Measurements from ENCODE around the gene OR8I2. TPM values are rescaled to one million over a fixed set of nuclear protein-coding genes. Genes with fewer than 3 reads are reported as not detected.
"Not testable (repeated sequence)": the region's sequence is repeated elsewhere in the genome, so short reads cannot be mapped to it uniquely, and the experiment has no call there.

OR8I2 gene
- total RNA-seq, result not detected

GRCh38 chr11:56093008-56093407 lies at the start of gene OR8I2:
TSS of gene OR8I2 (plus strand) at chr11:56093308. CDS start at chr11:56093308, 0 bp downstream.
- intact Hi-C loops (cut with DNase I), result no loop called here
- Histone ChIP-seq H3K27ac (no peak within 1 kb of the TSS), H3K27me3 (no peaks in the 10 kb centered on the region), H3K4me1 (no peaks in the 10 kb centered on the region), H3K36me3 (no peaks in the 10 kb centered on the region), H3K4me3 (no peak within 1 kb of the TSS), H3K9me3 (no peaks in the 10 kb centered on the region)
- TF ChIP-seq POLR2AphosphoS5 (IDR thresholded peaks at IDR 0.05; ENCODE audit: insufficient read depth in 1 of 2, low read depth in 1 of 2) (no peak), POLR2A (IDR thresholded peaks at IDR 0.05) (no peak), CTCF (IDR thresholded peaks at IDR 0.05) (no peak)
- no peak for DNase-seq (ENCODE audit: extremely low spot score in 2 of 2)

DNA sequence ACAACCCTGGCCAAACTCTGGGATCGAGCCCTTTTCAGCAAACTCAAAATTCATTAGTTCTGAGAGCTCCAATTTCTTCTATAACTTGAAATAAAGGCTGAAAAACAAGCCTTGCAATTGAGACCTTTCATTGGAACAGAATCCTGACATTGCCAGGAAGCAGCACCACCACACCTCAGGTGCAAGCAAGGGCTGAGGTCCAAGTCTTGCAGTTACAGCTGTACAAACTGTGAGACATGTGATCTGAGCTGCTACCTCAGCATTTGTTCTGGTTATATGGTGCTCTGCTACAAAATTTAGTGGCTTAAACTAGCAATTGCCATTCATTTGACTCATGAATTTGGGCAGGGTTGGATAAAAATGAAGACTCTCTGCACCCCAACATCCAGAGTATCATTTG lies 47.6 kb upstream of the OR8I2 start:
- intact Hi-C loops (cut with DNase I), result no loop called here
- H3K27ac ChIP-seq, result no peak overlapping the region
- TF ChIP-seq POLR2A (IDR thresholded peaks at IDR 0.05) (no peak), POLR2AphosphoS5 (IDR thresholded peaks at IDR 0.05; ENCODE audit: insufficient read depth in 1 of 2, low read depth in 1 of 2) (no peak), CTCF (IDR thresholded peaks at IDR 0.05) (no peak)
- H3K4me3 ChIP-seq, result no peak overlapping the region
- H3K4me1 ChIP-seq, result no peaks in the 10 kb centered on the region
- no peaks in the 10 kb centered on the region for H3K36me3 ChIP-seq
- no peaks in the 10 kb centered on the region for H3K27me3 ChIP-seq
- no peaks in the 10 kb centered on the region for H3K9me3 ChIP-seq
- no peak for DNase-seq (ENCODE audit: extremely low spot score in 2 of 2)

DNA sequence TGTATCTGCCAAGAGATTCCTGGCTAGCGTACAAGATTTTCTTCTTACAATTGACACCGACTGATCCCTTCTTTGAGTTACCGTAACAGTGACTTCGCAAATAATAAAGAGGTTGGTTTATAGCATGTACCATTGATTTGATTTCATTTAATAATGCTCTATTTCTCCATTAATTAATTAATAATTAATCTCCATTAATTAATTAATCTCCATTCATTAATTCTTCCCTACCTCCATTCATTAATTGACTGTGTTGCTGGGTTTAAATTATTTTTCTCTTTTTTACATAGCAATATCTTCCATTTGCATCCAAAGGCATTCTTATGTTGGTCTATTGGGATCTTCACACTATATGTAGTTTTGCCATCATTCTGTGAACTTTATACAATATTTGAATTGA lies 44.6 kb upstream of the OR8I2 start:
- no peaks in the 10 kb centered on the region for H3K27me3 ChIP-seq
- no peak overlapping the region for H3K27ac ChIP-seq
- TF ChIP-seq CTCF (IDR thresholded peaks at IDR 0.05) (no peak), POLR2A (IDR thresholded peaks at IDR 0.05) (no peak)
- no peak for DNase-seq (ENCODE audit: extremely low spot score in 2 of 2)
- no peaks in the 10 kb centered on the region for H3K36me3 ChIP-seq
- intact Hi-C loops (cut with DNase I), result no loop called here
- H3K4me3 ChIP-seq, result no peak overlapping the region
- no peaks in the 10 kb centered on the region for H3K9me3 ChIP-seq
- no peaks in the 10 kb centered on the region for H3K4me1 ChIP-seq

GRCh38 chr11:56049487-56049886 lies 43.6 kb upstream of the OR8I2 start:
- H3K4me1 ChIP-seq, result no peaks in the 10 kb centered on the region
- no peaks in the 10 kb centered on the region for H3K9me3 ChIP-seq
- no peaks in the 10 kb centered on the region for H3K27me3 ChIP-seq
- H3K27ac ChIP-seq, result no peak overlapping the region
- intact Hi-C loops (cut with DNase I), result no loop called here
- H3K4me3 ChIP-seq, result no peak overlapping the region
- no peaks in the 10 kb centered on the region for H3K36me3 ChIP-seq
- DNase-seq (ENCODE audit: extremely low spot score in 2 of 2), result no peak
- no peak for TF ChIP-seq POLR2A (IDR thresholded peaks at IDR 0.05)
- TF ChIP-seq POLR2AphosphoS5 (IDR thresholded peaks at IDR 0.05; ENCODE audit: insufficient read depth in 1 of 2, low read depth in 1 of 2), result no peak
- TF ChIP-seq CTCF (IDR thresholded peaks at IDR 0.05), result no peak

DNA sequence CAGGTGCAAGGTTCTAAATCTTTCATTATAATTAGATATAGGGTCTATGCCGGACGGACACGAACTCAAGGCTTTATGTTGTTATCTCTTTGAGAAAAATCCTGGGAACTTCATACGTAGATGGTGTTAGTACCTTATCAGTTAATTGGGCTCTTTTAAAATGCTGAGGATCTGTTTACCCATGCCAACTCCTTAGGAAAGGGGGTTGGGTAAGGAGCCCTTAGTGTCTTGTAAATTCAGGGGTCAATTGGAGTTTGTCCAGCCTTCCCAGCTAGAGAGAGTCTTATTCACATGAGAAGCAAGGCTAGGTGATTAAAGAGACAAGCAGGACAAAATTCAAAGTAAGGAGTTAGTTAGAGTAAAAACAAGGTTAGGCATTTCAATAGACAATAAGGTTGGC lies 36.7 kb upstream of the OR8I2 start:
- H3K36me3 ChIP-seq; DNase-seq (ENCODE audit: extremely low spot score in 2 of 2); intact Hi-C loops (cut with DNase I); H3K9me3 ChIP-seq; H3K27ac ChIP-seq; H3K27me3 ChIP-seq; H3K4me1 ChIP-seq; H3K4me3 ChIP-seq: not testable (repeated sequence)

DNA sequence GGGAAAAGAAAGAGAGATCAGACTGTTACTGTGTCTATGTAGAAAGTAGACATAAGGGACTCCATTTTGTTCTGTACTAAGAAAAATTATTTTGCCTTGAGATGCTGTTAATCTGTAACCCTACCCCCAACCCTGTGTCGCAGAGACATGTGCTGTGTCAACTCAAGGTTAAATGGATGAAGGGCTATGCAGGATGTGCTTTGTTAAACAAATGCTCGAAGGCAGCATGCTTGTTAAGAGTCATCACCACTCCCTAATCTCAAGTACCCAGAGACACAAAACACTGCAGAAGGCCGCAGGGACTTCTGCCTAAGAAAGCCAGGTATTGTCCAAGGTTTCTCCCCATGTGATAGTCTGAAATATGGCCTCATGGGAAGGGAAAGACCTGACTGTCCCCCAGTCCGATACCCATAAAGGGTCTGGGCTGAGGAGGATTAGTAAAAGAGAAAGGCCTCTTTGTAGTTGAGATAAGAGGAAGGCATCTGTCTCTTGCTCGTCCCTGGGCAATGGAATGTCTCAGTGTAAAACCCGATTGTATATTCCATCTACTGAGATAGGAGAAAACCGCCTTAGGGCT lies 35.4 kb upstream of the OR8I2 start:
- H3K27me3 ChIP-seq; H3K4me1 ChIP-seq; H3K36me3 ChIP-seq; H3K27ac ChIP-seq; H3K9me3 ChIP-seq; intact Hi-C loops (cut with DNase I); H3K4me3 ChIP-seq; DNase-seq (ENCODE audit: extremely low spot score in 2 of 2): not testable (repeated sequence)

GRCh38 chr11:56058260-56058780 lies 34.8 kb upstream of the OR8I2 start:
- intact Hi-C loops (cut with DNase I); H3K27ac ChIP-seq; DNase-seq (ENCODE audit: extremely low spot score in 2 of 2); H3K27me3 ChIP-seq; H3K4me1 ChIP-seq; H3K4me3 ChIP-seq; H3K9me3 ChIP-seq; H3K36me3 ChIP-seq: not testable (repeated sequence)
